Choroid plexus epithelial cell (primary cell): ENCODE measurements around the gene INPP5A.

ENCODE experiments used
- DNase-seq: peaks from one replicate; pipeline ENCODE4 v3.0.0-alpha.2; 2010; ENCODE audit warnings: low read depth
- H3K4me3 ChIP-seq: 2 replicates; pipeline ENCODE4 v1.5.1; 2011; ENCODE audit warnings: low read depth, mild to moderate bottlenecking, control low read depth, low read length, moderate library complexity
- CTCF ChIP-seq: conservative IDR thresholded peaks from 2 replicates; pipeline ENCODE4 v1.5.1; 2011; ENCODE audit warnings: low read depth, mild to moderate bottlenecking, control low read depth, inconsistent platforms, low read length, moderate library complexity

INPP5A gene

GRCh38 chr10:132786884-132787494, 249.4 kb downstream of the INPP5A start:
- no peak for TF ChIP-seq CTCF
- no peak for DNase-seq
- no peak overlapping the region for H3K4me3 ChIP-seq

- H3K4me3 ChIP-seq = no peak overlapping the region
- no peak for DNase-seq
- no peak for TF ChIP-seq CTCF
Measured at GRCh38 chr10:132787495-132788179, 250.1 kb downstream of the INPP5A start.

- peak; percentile 26 for TF ChIP-seq CTCF
- H3K4me3 ChIP-seq = no peak overlapping the region
- DNase-seq = peak; percentile 10
Measured at GRCh38 chr10:132788180-132788830, 250.7 kb downstream of the INPP5A start.

- H3K4me3 ChIP-seq = no peak overlapping the region
- no peak for TF ChIP-seq CTCF
- no peak for DNase-seq
Measured at GRCh38 chr10:132788831-132789219, 251.2 kb downstream of the INPP5A start.

GRCh38 chr10:132789659-132790148, 252.1 kb downstream of the INPP5A start:
- DNase-seq = no peak
- TF ChIP-seq CTCF = no peak
- no peak overlapping the region for H3K4me3 ChIP-seq

- no peak for DNase-seq
- no peak overlapping the region for H3K4me3 ChIP-seq
- no peak for TF ChIP-seq CTCF
Measured at GRCh38 chr10:132790470-132790869, 252.9 kb downstream of the INPP5A start.
